ENCODE data around the gene GALNT18. TPM values are rescaled to one million over a fixed set of nuclear protein-coding genes. Genes with fewer than 3 reads are reported as not detected.
A peak's percentile ranks its signal among the peaks of the same experiment; 100 is the strongest.

Gene GALNT18
- total and polyA plus RNA-seq, 2 of the 4 experiments (the other 2 are of a cell fraction) = 9.5 to 11.3 TPM

DNA sequence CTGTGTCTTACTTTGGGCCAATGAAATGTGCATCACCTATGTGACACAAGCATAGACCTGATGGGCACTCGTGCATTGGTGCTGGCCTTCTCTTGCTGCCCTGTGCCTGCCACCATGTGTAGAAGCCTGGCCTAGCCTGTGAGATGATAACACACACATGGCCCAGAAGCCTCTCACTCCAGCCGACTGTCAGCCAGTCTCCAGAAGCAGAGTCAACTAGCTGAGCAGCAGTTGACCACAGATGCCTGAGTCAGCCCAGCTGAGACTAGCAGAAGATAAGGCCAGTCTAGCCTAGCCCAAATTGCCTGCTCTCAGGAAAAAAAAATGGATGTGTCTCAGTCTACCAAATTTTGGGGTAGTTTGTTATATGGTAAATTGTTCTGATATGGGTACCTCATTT is 314.9 kb downstream of the GALNT18 start:
- Histone ChIP-seq H3K18ac (ENCODE audit: low read depth, low read length) (no peak overlapping the region), H2BK20ac (ENCODE audit: low read depth, low read length) (no peak overlapping the region), H3K4me1 (ENCODE audit: control insufficient read depth, insufficient read depth, low read length) (no peaks in the 10 kb centered on the region), H2AK5ac (ENCODE audit: low read depth, low read length) (no peak overlapping the region), H3K56ac (ENCODE audit: extremely low read depth, insufficient read depth, low read length) (no peak overlapping the region), H3K79me1 (ENCODE audit: low read depth in 1 of 2, low read length in 2 of 2) (no peaks in the 10 kb centered on the region), H3K4ac (ENCODE audit: low read depth, low read length) (no peak overlapping the region), H3K27me3 (ENCODE audit: control insufficient read depth, insufficient read depth, low read length) (peaks cover 8% of the 10 kb centered on the region), H4K5ac (ENCODE audit: low read depth, low read length) (no peak overlapping the region), H4K8ac (ENCODE audit: low read depth in 2 of 2, low read length in 2 of 2) (no peak overlapping the region), H3K27ac (ENCODE audit: insufficient read depth, low read length) (no peak overlapping the region), H4K20me1 (ENCODE audit: insufficient read depth, low read length) (no peaks in the 10 kb centered on the region), H2BK120ac (ENCODE audit: low read depth, low read length) (no peak overlapping the region), H2BK5ac (ENCODE audit: low read depth, low read length, poor library complexity, severe bottlenecking) (no peak overlapping the region), H3K9me1 (ENCODE audit: insufficient read depth, low read length) (no peaks in the 10 kb centered on the region), H3K4me2 (ENCODE audit: low read depth, low read length) (no peak overlapping the region), H2AFZ (replicated peaks; ENCODE audit: low read length, poor library complexity) (peak overlapping the region; percentile 66), H3K14ac (replicated peaks; ENCODE audit: low read depth, low read length) (no peak overlapping the region), H4K91ac (ENCODE audit: insufficient read depth, low read depth, low read length) (no peak overlapping the region), H3K9ac (ENCODE audit: low read depth, low read length) (no peak overlapping the region), H3K9me3 (ENCODE audit: control insufficient read depth, insufficient read depth, low read length) (no peaks in the 10 kb centered on the region), H2AK9ac (replicated peaks; ENCODE audit: low read depth, low read length, poor library complexity) (no peak overlapping the region), H3K23ac (ENCODE audit: low read depth, low read length) (no peak overlapping the region), H3K36me3 (ENCODE audit: control insufficient read depth, insufficient read depth, low read length) (no peaks in the 10 kb centered on the region), H2BK15ac (ENCODE audit: low read depth, low read length) (no peak overlapping the region), H3K4me3 (ENCODE audit: insufficient read depth, low read depth, low read length) (no peak overlapping the region)
- no peak for TF ChIP-seq SMC3 (IDR thresholded peaks at IDR 0.05; ENCODE audit: low read depth, low read length)
- TF ChIP-seq NFE2L2 (IDR thresholded peaks at IDR 0.05; ENCODE audit: low read depth, low read length) = no peak
- no peak for TF ChIP-seq POLR2A (IDR thresholded peaks at IDR 0.05; ENCODE audit: low read depth, low read length)
- no peak for TF ChIP-seq MAFK (IDR thresholded peaks at IDR 0.05; ENCODE audit: low read depth, low read length)
- TF ChIP-seq RFX5 (IDR thresholded peaks at IDR 0.05; ENCODE audit: low read depth, low read length) = no peak
- TF ChIP-seq RCOR1 (IDR thresholded peaks at IDR 0.05; ENCODE audit: insufficient replicate concordance, low read length) = no peak
- no peak for TF ChIP-seq CEBPB (IDR thresholded peaks at IDR 0.05; ENCODE audit: low read depth, low read length)
- TF ChIP-seq FOS (IDR thresholded peaks at IDR 0.05; ENCODE audit: low read depth, low read length) = no peak
- TF ChIP-seq CHD1 (IDR thresholded peaks at IDR 0.05; ENCODE audit: low read depth, low read length) = no peak
- TF ChIP-seq BHLHE40 (IDR thresholded peaks at IDR 0.05; ENCODE audit: low read depth, low read length) = no peak
- TF ChIP-seq MXI1 (IDR thresholded peaks at IDR 0.05; ENCODE audit: borderline replicate concordance, low read depth, low read length) = no peak
- TF ChIP-seq, protein P1, sequence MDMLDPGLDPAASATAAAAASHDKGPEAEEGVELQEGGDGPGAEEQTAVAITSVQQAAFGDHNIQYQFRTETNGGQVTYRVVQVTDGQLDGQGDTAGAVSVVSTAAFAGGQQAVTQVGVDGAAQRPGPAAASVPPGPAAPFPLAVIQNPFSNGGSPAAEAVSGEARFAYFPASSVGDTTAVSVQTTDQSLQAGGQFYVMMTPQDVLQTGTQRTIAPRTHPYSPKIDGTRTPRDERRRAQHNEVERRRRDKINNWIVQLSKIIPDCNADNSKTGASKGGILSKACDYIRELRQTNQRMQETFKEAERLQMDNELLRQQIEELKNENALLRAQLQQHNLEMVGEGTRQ (IDR thresholded peaks at IDR 0.05; ENCODE audit: low read depth, low read length) = no peak
- TF ChIP-seq, protein P2, sequence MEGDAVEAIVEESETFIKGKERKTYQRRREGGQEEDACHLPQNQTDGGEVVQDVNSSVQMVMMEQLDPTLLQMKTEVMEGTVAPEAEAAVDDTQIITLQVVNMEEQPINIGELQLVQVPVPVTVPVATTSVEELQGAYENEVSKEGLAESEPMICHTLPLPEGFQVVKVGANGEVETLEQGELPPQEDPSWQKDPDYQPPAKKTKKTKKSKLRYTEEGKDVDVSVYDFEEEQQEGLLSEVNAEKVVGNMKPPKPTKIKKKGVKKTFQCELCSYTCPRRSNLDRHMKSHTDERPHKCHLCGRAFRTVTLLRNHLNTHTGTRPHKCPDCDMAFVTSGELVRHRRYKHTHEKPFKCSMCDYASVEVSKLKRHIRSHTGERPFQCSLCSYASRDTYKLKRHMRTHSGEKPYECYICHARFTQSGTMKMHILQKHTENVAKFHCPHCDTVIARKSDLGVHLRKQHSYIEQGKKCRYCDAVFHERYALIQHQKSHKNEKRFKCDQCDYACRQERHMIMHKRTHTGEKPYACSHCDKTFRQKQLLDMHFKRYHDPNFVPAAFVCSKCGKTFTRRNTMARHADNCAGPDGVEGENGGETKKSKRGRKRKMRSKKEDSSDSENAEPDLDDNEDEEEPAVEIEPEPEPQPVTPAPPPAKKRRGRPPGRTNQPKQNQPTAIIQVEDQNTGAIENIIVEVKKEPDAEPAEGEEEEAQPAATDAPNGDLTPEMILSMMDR (conservative IDR thresholded peaks at IDR 0.05; ENCODE audit: low read depth, low read length) = no peak
- intact Hi-C loops (cut with micrococcal nuclease) (no loop called here), dilution Hi-C loops (cut with HindIII; ENCODE audit: low sequenced_read_pairs, unreplicated experiment) (no loop called here), in situ Hi-C loops (cut with MboI; ENCODE audit: low sequenced_read_pairs) (no loop called here)
- no TSS peak for BruUV-seq (replicated peaks)
- CTCF ChIA-PET = interaction anchor here (0.7 kb wide), 1 partner anchor 33 kb away, joined by 3 read pairs; no protein-coding TSS in a partner anchor
- WGBS, 2 experiments (ENCODE audit: extremely low coverage in 2 of 2, insufficient read length in 1 of 2) = no CpG with 5 or more reads among the region's 2 CpGs
- ATAC-seq (ENCODE audit: low read depth) (0 out of 2 replicates have a peak, but pooled peaks have one; percentile 51), DNase-seq (peak; percentile 37)
- POLR2A ChIA-PET (ENCODE audit: unreplicated experiment) = no interaction called here

All from IMR-90 (cell line).